ENCODE data around the gene NOP14. TPM values are rescaled to one million over a fixed set of nuclear protein-coding genes. Genes with fewer than 3 reads are reported as not detected.
"Not testable (repeated sequence)": the region's sequence is repeated elsewhere in the genome, so short reads cannot be mapped to it uniquely, and the experiment has no call there.

Gene NOP14
- total RNA-seq, 1 donor from 2014 or later = 10.1 TPM

GRCh38 chr4:2961811-2962441 is 1.3 kb downstream of the NOP14 start:
- DNase-seq (ENCODE audit: low spot score) = no peak

GRCh38 chr4:2961421-2961810 is 1.8 kb downstream of the NOP14 start:
- no peak for DNase-seq (ENCODE audit: low spot score)

GRCh38 chr4:2960450-2960849 is 2.8 kb downstream of the NOP14 start:
- not testable (repeated sequence) for DNase-seq (ENCODE audit: low spot score)

GRCh38 chr4:2958446-2958845 is 4.8 kb downstream of the NOP14 start:
- DNase-seq (ENCODE audit: low spot score) = no peak

- DNase-seq (ENCODE audit: low spot score) = not testable (repeated sequence)
These were observed 7.8 kb downstream of the NOP14 start for GRCh38 chr4:2955186-2956044.

- no peak for DNase-seq (ENCODE audit: low spot score)
These were observed 8.6 kb downstream of the NOP14 start for GRCh38 chr4:2954358-2955185.

GRCh38 chr4:2953496-2953895 is 9.7 kb downstream of the NOP14 start:
- no peak for DNase-seq (ENCODE audit: low spot score)

GRCh38 chr4:2950221-2950989 is 12.8 kb downstream of the NOP14 start:
- DNase-seq (ENCODE audit: low spot score) = no peak

GRCh38 chr4:2949782-2950125 is 13.5 kb downstream of the NOP14 start:
- no peak for DNase-seq (ENCODE audit: low spot score)

- DNase-seq (ENCODE audit: low spot score) = no peak
These were observed 14.1 kb downstream of the NOP14 start for GRCh38 chr4:2948895-2949781.

GRCh38 chr4:2947926-2948325 is 15.3 kb downstream of the NOP14 start:
- no peak for DNase-seq (ENCODE audit: low spot score)

- DNase-seq (ENCODE audit: low spot score) = no peak
These were observed 16.2 kb downstream of the NOP14 start for GRCh38 chr4:2946812-2947600.

GRCh38 chr4:2945619-2946604 is 17.3 kb downstream of the NOP14 start:
- not testable (repeated sequence) for DNase-seq (ENCODE audit: low spot score)

GRCh38 chr4:2944586-2945526 is 18.4 kb downstream of the NOP14 start:
- no peak for DNase-seq (ENCODE audit: low spot score)

GRCh38 chr4:2944091-2944482 is 19.1 kb downstream of the NOP14 start:
- no peak for DNase-seq (ENCODE audit: low spot score)

- DNase-seq (ENCODE audit: low spot score) = no peak
These were observed 19.7 kb downstream of the NOP14 start for GRCh38 chr4:2943364-2944090.

Data from umbilical cord (tissue), 2 donors.